Measurements from ENCODE around the gene CDH20.

The CDH20 gene

DNA sequence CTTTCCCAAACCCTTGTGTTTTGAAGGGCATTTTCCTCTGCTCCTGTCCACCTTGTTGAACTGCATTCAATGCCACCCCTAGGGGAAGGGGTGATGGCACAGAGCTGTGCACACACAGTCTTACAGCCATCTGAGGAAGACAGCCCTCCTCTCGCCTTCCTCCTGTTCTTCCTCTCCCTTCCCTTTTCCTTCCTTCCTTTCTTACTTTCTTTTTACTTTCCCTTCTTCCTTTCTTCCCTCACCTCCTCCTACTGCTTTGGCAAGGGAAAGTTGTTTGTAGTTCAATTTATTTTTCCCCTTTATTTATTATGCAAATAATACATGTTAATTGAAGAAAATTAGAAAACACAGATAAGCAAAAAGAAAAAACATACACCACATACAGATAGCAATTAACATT, 99.4 kb downstream of the CDH20 start:
- no peak for FAIRE-seq

DNA sequence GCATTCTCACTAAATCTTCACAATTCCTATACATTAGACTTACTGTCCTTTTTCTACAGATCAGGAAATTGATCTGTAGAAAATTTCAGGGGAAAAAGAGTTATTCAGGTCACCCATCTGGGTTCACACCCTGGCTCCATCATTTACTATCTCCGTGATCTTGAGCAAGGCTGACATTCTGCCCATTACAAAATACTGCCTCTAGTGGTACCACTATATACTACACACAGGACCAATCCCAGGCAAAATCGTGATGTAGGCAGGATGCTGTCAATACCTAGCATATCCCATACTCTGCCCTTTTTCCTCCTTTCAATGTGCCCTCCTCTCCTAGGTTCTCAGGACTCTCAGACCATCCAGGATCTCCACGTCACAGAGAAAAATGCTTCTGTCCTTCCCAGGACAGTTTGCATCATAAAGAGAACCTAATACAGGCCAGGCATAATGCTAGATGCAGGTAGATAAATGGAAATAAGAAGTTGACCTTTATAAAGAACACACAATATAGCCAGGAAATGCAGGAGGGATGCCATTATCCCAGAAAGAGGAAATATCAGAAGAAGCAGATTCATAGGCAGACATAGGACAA, 101.9 kb downstream of the CDH20 start:
- FAIRE-seq = no peak

DNA sequence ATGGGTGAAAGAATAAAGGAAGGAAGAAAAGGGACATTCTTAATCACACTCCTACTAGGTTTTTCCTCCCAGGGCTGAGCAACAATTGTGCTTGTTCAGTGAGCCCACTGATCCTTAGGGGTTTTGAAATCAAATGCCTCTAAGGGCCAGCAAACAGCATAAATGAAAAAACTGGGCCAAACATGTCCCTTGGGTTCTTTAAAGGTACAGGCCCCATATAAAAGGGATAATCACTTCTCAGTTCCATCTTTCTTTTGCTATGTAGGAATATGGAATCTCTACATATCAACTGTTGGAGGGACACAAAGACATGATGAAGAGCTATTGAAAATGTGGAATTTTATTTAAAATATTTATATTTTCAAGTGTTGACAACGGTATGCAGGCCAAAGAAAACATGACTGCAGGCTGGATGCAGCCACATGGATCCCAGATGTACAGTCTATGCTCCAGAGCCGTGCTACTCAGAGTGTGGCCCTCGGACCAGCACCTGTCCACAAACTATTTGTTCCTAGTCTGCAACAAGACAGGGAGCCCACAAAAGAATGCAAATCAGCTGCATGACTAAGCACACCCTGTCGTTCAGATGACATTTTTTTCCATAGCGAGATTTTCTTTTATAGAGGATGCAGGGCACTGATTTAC, 110.0 kb downstream of the CDH20 start:
- FAIRE-seq = no peak

DNA sequence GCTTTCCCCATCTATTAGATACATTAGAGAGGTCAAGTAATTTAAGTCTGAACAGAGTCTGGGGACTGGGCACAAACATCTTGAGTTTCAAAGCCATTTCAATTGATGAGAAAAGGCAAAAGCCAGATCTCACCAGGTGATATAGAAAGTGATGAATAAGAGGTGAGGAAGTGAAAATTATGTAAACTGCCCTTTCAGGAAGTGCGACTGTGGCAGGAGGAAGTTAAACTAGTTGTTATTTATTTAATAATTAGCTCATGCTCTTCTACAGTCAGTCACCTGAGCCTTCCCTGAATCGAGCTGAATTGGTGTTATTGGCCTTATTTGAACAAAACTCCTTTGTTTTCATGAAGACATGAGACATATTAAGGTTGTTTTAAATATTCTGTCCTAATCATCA, 115.1 kb downstream of the CDH20 start:
- FAIRE-seq = no peak

DNA sequence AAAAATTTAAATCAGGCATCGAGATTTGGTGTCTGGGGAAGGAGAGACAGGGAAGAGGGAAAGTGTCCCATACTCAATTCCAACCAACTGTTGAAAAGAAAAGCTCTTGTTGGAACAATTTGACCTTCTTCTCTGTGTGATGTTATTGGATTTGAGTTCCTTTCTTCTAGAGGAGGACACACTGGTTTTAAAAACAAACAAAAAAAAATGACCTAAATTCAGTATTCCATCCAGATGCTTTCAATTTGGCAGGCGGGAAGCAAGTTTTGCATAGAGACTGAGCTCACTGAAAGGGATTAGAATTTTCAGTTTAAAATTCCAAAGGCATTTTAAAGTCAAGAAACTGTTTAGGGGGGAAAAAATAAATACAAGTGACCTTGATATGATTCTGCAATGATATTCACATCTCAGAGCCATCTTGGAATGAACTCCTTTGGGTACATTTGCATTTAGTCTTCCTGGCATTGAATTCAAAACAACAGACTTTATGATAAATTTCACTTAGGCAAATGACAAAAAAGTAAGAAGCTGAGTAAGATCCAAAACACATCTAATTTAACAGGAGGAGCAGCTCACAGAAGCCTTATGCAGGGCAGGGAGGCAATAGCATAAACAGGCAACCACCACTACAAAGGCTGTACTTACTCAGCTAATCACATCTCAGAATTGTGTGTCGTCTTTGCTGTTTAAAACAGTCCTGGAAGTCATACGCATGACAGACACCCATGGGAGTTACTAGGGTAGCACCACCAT, 126.8 kb downstream of the CDH20 start:
- no peak for FAIRE-seq

DNA sequence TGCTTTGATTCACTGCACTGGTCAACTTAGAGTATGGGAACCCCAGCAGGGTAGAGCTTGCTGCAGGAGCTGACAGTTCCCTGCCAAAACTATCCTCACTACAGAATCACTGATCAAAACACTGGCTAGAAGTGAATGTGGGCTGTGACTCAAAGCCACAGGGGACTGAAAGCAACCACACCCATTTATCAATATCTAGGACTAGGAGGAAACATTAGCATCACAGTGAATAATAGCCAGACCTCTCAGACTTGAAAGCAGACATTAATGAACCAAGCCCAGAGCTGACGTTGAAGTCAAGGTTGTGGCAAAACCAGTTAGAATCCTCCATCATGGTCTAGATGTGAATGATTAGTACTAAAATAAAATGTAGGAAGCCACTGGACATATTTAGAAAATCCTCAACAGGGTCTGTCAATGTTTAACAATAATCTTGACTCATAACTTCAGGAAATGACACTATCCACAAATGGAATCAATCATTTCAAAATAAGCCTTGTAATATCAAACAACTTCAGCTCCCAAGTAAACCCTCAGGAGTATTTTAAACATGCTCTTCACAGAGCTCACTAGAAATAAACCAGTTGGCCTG, 131.4 kb downstream of the CDH20 start:
- FAIRE-seq = no peak

DNA sequence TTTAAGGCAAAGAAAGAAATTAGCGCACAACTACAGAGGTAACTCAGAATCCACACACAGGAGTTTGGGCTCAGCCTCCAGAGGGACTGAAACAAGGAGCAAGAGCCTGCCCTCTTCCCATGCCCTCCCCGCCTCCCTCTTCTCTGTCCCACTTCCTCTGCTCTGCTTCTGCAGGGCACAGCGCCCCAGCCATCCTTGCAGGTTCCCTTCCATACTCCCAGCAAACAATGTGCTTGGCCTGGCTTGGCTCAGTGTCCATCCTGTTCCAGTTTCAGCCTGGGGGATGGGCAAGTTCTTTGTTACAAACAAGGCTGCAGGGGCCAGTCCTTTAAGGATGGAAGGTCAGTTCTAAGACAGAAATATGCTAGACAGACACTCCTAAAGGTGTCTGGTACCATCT, 133.5 kb downstream of the CDH20 start:
- no peak for FAIRE-seq

DNA sequence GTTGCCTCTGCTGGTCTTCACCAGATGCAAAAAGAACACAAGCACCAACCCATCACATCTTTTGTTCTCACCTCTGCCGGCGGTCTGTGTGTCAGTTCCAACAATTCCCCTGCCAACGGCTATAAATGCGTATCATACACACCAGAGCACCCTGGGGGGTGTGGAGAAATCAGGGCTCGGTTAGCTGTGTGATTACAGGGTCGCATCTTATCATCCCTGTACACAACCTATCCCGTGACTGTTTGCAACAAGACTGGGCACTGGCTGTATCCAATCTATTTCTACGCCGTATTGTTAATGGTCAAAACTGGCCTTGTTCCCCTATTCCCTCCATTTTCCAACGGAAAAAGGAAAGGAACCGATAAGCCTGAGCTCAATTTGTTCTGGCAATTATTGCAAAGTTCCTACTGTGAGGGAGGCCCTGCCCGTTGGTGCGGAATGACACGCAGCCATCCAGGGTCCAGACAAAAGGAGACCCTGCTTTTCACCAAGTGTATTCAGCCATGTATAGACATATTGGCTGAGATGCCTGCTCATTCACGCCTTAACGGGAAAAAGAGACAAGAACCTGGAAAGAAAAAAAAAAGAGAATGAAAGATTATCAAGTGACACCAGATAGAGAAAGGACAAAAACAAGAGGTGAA, 136.9 kb downstream of the CDH20 start:
- FAIRE-seq = no peak

DNA sequence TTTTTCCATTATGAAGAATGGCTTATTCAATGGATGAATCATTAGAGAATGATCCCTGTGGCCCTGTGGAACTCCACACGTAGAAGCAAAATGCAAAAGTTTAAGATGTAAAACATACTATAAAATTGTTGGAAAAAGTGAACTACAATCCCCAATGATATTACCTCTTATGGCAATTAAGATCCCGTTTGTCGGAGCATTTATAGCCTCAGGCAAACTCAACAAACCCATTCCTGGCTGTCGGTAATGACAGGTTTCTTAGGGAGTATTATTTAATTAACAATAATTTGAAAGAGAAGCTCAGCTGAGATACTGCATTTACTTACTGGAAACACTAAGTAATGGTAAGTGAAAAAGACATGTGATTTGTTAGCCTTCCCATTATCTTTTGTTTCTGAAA, 138.3 kb downstream of the CDH20 start:
- FAIRE-seq = no peak

DNA sequence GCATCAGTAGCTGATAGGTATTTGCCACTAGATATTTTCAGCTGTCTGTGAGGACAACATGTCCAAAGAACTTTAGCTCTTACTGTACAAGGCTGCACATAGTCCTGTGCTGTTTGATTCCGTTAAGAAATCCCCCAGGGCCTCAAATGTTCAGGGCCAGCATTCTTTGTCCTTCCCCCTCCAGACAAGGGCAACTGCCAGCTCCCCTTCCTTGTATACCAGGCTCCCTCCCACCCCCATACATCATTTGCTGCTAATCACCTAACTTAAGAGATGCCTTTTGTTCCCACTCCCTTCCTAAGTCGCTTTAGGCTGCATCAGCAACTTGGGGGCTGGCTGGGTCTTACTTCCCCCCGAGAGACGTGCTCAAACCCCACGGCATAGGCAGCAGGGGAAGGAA, 138.7 kb downstream of the CDH20 start:
- no peak for FAIRE-seq

DNA sequence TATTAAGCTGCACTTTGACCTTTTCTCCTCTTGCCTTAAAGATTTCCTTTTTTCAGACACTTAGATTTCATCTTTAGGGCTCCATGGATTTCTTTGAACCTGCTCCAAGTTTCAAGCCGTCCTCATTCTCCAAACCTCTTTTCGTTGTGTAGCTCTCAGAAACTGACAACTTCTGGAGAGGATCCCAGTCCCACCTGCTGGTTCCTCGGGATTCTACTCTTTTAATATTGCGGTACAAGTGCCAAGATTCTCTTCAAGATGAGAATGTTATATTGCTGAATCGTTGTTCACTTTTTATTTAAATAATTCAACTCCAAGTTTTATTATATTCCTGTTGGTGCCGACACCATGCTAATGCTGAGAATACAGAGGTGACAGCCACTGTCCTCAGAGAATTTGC, 141.1 kb downstream of the CDH20 start:
- FAIRE-seq = no peak

DNA sequence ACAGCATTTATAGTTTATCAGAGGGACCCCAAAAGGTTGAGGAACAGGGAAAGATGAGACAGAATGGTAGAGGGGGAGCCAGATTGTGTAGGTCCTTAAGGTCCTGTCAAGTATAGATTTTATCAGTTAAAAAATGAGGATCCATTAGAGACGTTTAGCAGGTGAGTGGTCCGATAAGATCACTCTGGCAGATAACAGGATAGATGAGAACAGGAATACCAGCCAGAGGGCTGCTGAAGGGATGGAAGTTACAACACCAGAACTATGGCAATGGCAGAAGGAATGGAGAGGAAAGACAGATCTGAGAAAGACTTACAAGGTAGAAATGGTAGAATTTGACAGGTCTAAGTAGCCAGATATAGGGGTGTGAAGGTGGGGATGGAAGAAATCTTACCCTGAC, 141.7 kb downstream of the CDH20 start:
- no peak for FAIRE-seq

DNA sequence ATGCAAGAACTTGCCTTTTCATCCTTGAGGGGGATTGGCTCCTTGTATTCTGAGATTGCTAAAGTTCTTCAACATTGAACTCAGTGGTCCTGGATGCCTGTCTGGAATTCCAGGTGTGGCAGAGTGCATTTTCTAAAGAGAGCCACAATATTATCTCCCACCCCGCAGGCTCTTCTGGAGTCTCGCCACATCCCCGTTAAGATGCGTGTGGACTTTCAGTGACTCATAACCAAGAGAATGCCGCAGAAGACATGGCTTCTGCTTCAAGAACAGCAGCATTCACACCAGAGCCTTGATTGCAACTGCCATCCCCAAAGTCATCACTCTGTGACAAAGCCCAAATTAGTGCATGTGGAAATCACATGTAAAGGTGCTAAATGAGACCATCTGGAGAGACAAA, 142.7 kb downstream of the CDH20 start:
- no peak for FAIRE-seq

DNA sequence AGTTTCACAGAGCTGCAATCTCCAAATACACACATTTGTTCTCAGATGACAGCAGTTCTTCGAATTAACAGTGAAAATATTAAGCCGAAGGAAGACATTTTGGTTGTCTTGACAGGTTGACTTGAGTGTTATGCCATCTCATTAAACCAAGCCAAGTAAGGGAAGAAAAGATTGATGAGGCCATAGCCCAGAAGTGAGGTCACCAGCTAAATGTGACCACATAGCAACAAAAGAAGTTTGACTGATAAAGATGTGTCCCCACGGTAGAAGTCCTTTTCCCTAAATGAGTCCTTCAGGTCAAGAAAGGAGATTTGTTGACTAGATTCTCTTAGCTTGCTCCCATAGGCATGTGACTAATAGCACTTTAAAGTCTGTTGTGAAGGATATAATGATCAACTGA, 156.1 kb downstream of the CDH20 start:
- no peak for FAIRE-seq

DNA sequence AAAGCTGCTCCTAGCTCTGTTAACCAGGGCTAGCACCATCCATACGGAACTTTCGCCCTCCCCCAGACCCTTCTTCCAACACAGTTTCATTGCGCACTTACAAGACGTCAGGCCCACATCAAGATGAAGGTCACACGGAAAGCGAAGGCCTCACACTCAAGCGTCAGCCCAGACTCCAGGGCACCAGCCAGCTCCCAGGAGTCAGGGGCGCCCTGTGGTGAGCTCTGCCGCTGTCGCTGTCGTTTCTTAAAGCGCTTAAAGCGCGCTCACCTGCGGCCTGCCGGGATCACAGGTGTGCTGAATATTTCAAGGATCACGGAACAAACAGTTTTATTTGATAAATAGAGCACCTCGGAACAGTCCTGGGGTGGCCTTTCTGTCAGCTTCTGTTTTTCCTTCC, 163.1 kb downstream of the CDH20 start:
- FAIRE-seq = no peak

DNA sequence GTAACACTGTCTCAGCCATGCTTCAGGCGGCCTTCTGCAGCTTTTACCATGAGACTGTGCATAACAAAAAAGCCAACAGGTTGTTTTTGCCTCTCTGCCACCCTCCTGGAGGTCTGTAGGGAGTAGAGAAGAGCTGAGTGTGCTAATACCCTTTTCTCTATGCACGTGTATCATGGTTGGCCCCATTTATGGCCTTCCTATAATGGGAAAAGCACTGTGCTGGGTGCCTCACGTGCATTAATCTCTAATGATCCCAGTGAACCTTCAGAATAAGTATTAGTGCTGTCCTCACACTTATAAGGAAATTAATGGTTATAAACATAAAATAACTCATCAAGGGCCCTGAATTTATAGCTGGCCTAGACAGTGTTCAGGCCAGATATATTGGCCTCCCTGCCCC, 164.2 kb downstream of the CDH20 start:
- no peak for FAIRE-seq

DNA sequence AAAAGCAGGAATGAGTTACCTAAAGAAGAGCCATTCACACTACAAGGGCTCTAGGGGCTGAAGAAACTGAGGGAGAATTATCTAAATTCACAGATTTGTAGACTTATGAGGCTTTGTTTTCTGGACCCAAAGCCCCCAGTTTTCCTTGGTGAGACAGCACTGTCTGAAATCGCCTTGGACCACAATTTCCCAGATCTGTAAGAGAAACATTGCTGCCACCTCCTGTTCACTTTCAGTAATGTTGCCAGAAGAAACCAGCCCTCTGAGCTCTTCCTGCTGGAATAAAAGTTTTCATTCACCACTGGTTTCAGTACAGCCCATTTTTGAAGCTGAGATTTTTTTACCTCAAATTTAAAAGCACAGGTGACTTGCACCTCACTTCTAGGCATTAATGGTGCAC, 169.2 kb downstream of the CDH20 start:
- peak; percentile 98 for FAIRE-seq

DNA sequence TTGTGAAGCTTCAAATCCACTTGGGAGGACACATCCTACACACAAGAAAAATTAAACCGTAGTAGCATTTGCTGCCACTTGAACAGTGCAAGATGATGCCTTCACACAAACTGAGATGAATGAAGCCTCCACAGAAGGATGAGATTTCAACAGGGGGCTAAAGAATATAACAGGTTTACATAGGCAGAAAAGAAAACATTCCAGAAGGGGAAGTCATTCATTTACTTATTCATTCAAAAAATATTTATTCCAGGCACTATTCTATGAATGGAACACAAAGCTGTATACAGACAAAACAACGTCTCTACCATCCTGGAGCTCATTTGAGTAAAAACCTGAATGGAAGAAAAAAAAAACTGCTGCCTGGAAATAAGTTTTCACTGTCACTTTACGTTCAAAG, 170.5 kb downstream of the CDH20 start:
- no peak for FAIRE-seq

DNA sequence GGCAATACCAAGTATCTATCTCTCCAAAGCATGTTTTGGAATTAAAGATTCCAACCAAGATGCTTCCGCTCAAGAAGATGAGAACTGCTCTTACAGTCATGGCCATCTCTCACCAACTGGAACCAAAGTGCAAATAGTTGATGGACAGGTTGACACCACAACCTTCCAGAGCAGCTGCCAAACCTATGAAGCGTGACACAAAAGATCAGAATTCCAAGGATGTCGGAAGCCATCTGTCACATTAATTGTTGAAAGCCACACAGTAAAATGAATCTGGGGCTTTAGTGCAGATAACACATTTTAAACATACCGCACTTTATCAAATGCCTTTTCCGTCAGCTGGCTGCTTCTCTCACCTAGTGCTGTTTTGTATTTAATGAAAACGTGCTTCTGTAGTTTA, 195.7 kb downstream of the CDH20 start:
- no peak for FAIRE-seq

DNA sequence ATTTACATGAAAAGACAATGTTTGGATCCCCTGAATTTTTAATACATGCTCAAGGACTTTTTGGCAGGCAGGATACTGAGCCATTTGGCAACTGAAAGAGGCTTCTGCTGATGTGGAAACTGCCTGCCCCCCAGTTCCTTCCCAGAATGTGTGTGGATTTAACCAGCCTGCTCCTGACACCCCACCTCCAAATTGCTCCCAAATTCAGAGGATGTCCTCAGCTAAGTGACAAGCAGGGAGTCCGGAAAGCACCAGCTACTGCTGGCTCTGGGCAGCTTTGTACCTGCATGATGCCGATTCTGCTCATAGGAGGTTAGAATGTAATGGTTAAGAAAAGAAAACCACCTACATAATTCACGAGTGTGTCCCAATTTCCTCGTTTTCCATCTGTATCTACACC, 197.5 kb downstream of the CDH20 start:
- FAIRE-seq = no peak

DNA sequence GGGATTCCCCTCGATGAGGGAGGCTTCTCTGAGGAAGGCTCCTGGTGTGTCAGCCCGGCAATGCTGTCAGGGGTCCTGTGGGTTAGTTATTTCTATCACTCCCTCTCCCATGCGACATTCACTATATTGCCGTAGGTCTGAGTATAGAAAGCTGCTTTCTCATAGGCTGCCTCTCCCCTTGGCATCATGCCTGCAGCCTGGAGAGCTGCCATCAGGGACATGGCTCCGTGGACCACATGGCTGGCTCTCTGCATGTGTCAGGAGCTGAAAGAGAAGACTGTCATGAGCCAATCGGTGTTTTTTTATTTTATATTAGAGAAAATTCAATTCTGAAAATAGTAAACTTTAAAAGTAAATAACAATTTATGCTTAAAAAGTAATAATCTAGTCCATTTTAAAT, 198.0 kb downstream of the CDH20 start:
- no peak for FAIRE-seq

DNA sequence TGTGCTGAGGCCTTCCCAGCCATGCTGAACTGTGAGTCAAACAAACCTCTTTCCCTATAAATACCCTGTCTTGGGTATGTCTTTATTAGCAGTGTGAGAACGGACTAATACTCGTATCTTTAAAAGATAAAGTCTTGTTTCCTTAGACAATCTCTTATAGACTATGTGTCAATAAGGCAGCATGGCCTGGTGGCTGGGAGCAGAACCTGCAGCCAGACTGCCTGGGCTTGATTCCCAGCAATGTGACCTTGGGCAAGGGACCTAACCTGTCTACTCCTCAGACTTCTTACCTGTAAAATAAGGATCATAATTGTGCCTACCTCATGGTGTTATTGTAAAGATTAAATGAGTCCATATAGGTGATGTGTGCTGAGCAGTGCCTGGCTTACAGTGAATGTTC, 198.7 kb downstream of the CDH20 start:
- no peak for FAIRE-seq

DNA sequence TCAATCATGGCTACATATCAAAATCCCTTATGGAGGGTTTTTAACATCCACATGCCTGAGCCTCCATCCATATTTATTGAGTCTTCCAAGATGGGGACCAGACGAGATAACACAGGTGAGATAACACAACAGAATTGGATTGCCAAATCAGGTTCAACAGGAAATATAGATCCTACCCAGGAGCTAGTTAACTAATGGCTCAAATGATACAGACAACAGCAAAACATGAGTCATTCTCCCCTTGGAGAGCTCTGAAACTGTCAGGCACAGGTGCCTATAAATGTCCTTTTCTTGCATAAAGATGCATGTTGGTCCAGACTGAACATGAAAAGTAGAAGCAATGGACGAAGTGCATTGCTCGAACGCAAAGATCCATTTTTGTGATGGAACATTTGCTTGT, 202.2 kb downstream of the CDH20 start:
- FAIRE-seq = no peak

DNA sequence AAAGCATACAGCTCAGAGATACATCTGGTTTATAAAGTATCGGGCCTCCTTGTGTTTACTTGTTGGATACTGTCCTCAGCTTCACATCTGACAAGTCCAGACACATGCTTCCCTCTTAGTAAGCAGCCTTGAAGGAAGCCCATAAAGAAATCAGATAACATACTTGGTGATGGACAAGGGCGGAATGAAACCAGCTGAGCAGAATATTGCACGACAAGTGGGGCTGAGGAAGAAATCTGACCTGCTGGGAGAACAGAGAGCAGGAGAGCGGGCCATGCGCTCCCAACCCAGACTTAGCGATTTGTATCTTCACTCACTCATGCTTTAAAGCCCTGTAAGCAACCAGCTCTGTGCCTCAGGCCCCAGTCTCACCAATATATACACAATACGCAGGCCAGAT, 208.4 kb downstream of the CDH20 start:
- no peak for FAIRE-seq

All from islet of Langerhans (tissue), 1 donor.